HTR-8/SVneo (cell line): ENCODE data around the gene STK16.
"Not testable (repeated sequence)": the region's sequence is repeated elsewhere in the genome, so short reads cannot be mapped to it uniquely, and the experiment has no call there.

ENCODE experiments used
- DNase-seq: peaks from one replicate; pipeline ENCODE4 v3.0.0; 2011; ENCODE audit warnings: low spot score, mixed read lengths; ENCODE audit not compliant: insufficient read length
- FAIRE-seq: peaks from 2 replicates; lab custom pipeline; 2011; peaks lifted over from hg19 to GRCh38; lab: Jason Lieb, UNC

Gene STK16

GRCh38 chr2:219282943-219283581 lies 37.8 kb downstream of the STK16 start:
- DNase-seq: no peak
- no peak for FAIRE-seq

GRCh38 chr2:219284501-219285372 lies 39.5 kb downstream of the STK16 start:
- no peak for FAIRE-seq

GRCh38 chr2:219285373-219285735 lies 40.1 kb downstream of the STK16 start:
- FAIRE-seq (no peak), DNase-seq (no peak)

More at GRCh38 chr2:219284501-219285372, 39.5 kb downstream of the STK16 start:
- DNase-seq: no peak

- FAIRE-seq (no peak), DNase-seq (no peak)
Observed at GRCh38 chr2:219285894-219286425, 40.7 kb downstream of the STK16 start.

- peak; percentile 32 for DNase-seq
- FAIRE-seq: peak; percentile 78
Observed at GRCh38 chr2:219286436-219287115, 41.3 kb downstream of the STK16 start.

- not testable (repeated sequence) for FAIRE-seq, DNase-seq
Observed at GRCh38 chr2:219287116-219287440, 41.8 kb downstream of the STK16 start.

- no peak for FAIRE-seq
- DNase-seq: no peak
Observed at GRCh38 chr2:219287580-219288265, 42.4 kb downstream of the STK16 start.

GRCh38 chr2:219289195-219289536 lies 43.9 kb downstream of the STK16 start:
- no peak for FAIRE-seq

GRCh38 chr2:219289537-219290361 lies 44.5 kb downstream of the STK16 start:
- DNase-seq: peak; percentile 51
- peak; percentile 42 for FAIRE-seq

More at GRCh38 chr2:219289195-219289536, 43.9 kb downstream of the STK16 start:
- no peak for DNase-seq

- DNase-seq (no peak), FAIRE-seq (no peak)
Observed at GRCh38 chr2:219290381-219291171, 45.3 kb downstream of the STK16 start.

- no peak for FAIRE-seq
- DNase-seq: no peak
Observed at GRCh38 chr2:219291394-219291793, 46.1 kb downstream of the STK16 start.

GRCh38 chr2:219291910-219292490 lies 46.7 kb downstream of the STK16 start:
- FAIRE-seq: no peak

GRCh38 chr2:219292616-219293015 lies 47.3 kb downstream of the STK16 start:
- FAIRE-seq: no peak
- no peak for DNase-seq

More at GRCh38 chr2:219291910-219292490, 46.7 kb downstream of the STK16 start:
- DNase-seq: no peak

- FAIRE-seq (no peak), DNase-seq (no peak)
Observed at GRCh38 chr2:219293736-219294231, 48.5 kb downstream of the STK16 start.

- FAIRE-seq (peak; percentile 84), DNase-seq (peak; percentile 90)
Observed at GRCh38 chr2:219294356-219295351, 49.4 kb downstream of the STK16 start.

- DNase-seq (no peak), FAIRE-seq (no peak)
Observed at GRCh38 chr2:219296142-219296541, 50.9 kb downstream of the STK16 start.
